Rectal smooth muscle tissue (tissue), 1 donor: Measurements from ENCODE around the gene TMPRSS4.

Source experiments
- H3K27ac ChIP-seq: one replicate; pipeline ENCODE4 v1.7.0; 2013; ENCODE audit warnings: low read depth, low read length, inconsistent platforms
- H3K27me3 ChIP-seq: one replicate; pipeline ENCODE4 v1.7.0; 2013; ENCODE audit warnings: low read length; ENCODE audit not compliant: control insufficient read depth, insufficient read depth
- H3K36me3 ChIP-seq: one replicate; pipeline ENCODE4 v1.7.0; 2013; ENCODE audit warnings: low read length; ENCODE audit not compliant: control insufficient read depth, insufficient read depth
- H3K4me1 ChIP-seq: one replicate; pipeline ENCODE4 v1.7.0; 2013; ENCODE audit warnings: low read length; ENCODE audit not compliant: control insufficient read depth, insufficient read depth
- H3K4me3 ChIP-seq: one replicate; pipeline ENCODE4 v1.7.0; 2013; ENCODE audit warnings: low read length
- H3K9ac ChIP-seq: one replicate; pipeline ENCODE4 v1.7.0; 2013; ENCODE audit warnings: low read length

Gene TMPRSS4

DNA sequence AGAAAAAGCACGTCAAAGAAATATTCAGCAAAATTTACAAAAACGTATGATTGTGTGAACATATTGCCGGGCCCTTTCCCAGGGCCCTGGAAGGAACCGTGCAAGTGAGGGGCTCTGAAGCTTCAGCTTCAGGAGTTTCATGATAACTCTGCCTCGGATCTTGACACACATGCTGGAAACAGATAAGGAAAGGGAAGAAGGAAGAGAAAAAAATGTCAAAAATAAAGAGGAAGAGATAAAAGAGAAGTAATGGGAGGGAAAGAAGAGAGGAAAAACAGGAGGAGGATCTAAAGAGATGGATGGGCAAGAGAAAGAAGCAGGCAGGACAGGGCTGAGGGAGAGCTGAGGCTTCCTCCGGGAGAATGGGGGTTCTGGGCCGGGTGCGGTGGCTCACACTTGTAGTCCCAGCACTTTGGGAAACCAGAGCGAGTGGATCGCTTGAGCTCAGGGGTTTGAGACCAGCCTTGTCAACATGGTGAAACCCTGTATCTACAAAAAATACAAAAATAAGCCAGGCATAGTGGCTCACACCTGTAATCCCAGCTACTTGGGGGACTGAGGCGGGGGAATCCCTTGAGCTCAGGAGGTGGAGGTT, 2.7 kb upstream of the TMPRSS4 start:
- Histone ChIP-seq H3K27ac (no peak overlapping the region), H3K4me1 (no peaks in the 10 kb centered on the region), H3K36me3 (no peaks in the 10 kb centered on the region), H3K9ac (no peak overlapping the region), H3K27me3 (no peaks in the 10 kb centered on the region), H3K4me3 (no peak overlapping the region)

DNA sequence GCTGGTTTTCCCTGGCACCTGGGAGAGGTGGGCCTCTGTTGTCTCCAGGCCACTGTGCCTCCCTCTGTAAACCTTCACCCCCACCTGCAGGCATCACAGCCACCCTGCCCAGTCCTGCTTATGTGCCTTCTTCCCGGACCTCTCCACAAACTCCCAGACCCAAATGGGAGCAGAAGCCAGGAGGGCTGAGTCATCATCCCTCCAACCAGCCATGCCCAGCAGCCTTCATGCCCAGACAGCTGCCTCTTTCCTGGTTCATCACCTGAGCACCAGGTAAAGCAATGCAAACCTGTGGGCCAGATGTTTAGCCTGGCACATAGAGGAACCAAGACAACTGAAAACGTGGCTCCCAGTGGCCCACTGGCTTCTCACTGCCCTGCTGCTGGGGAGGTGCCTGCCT, 2.1 kb upstream of the TMPRSS4 start:
- Histone ChIP-seq H3K36me3 (no peaks in the 10 kb centered on the region), H3K4me3 (no peak overlapping the region), H3K27ac (no peak overlapping the region), H3K27me3 (no peaks in the 10 kb centered on the region), H3K4me1 (no peaks in the 10 kb centered on the region), H3K9ac (no peak overlapping the region)

DNA sequence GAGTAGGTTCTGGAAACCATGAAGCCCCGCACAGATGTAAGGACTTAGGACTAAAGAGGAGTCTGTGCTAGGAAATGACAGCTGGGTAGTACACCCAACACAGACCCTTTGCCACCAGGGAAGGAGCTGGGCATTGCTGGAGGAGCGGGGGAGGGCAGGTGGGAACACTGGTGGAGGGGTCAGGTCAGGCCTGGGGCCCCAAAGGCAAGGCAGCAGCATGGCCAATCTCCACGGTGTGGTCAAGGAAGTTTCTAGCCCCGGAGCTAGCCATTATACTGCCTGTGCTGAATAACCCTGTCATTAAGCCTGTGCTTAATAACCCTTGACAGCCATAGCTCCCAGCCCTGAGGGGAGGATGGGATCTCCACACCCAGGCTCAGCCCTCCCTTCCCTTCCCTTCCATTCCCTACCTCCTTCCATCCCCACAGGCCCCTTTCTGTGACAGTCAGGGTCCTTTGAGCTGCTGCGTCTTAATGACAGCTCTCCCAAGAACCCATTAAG, 2.1 kb downstream of the TMPRSS4 start:
- peak overlapping the region; percentile 43 for H3K4me3 ChIP-seq
- H3K27me3 ChIP-seq, result no peaks in the 10 kb centered on the region
- no peaks in the 10 kb centered on the region for H3K36me3 ChIP-seq
- H3K27ac ChIP-seq, result no peak overlapping the region
- H3K9ac ChIP-seq, result no peak overlapping the region
- no peaks in the 10 kb centered on the region for H3K4me1 ChIP-seq

DNA sequence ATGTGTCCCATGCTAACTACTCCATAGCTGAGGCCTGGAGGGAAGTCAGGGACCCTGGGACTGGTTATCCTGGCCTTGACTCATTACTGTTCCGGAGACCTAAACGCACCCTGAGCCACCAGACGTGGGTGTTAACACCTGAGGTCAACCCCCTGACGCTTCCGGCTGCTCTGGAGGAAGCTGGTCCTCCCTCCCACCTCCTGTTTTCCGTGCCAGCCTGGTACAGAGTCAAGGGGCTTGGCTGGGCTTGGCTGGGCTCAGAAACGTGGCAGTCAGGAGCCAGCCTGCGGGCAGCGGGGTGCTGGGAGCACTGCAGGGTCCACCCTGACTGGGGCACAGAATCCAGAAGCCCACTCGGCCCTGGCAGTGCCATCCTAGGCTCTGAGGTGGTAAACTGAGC, 2.6 kb downstream of the TMPRSS4 start:
- H3K36me3 ChIP-seq, result no peaks in the 10 kb centered on the region
- H3K27me3 ChIP-seq, result no peaks in the 10 kb centered on the region
- H3K9ac ChIP-seq, result no peak overlapping the region
- peak overlapping the region; percentile 35 for H3K4me3 ChIP-seq
- peaks cover 2% of the 10 kb centered on the region for H3K4me1 ChIP-seq
- H3K27ac ChIP-seq, result no peak overlapping the region

DNA sequence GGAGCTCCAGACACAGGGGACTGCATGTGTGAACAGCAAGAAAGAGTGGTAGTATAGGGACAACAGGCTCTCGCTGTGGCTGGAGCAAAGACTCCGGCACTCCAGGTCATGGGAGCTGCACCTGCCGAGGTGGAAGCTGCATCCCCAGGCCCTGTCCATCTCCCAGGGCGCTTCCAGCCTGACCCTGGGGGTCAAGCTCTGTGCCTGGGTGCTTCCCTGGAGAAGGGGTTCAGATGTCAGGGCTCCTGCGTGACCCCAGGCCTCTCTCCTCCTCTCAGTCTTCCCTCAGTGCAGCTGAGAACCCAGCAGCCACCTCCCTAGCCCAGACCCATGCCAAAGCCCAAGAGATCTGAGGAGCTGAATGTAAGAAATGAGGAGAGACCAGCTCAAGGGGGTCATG, 3.4 kb downstream of the TMPRSS4 start:
- H3K4me3 ChIP-seq, result no peak overlapping the region
- no peaks in the 10 kb centered on the region for H3K27me3 ChIP-seq
- H3K9ac ChIP-seq, result no peak overlapping the region
- H3K4me1 ChIP-seq, result peaks cover 3% of the 10 kb centered on the region
- H3K36me3 ChIP-seq, result no peaks in the 10 kb centered on the region
- H3K27ac ChIP-seq, result no peak overlapping the region

DNA sequence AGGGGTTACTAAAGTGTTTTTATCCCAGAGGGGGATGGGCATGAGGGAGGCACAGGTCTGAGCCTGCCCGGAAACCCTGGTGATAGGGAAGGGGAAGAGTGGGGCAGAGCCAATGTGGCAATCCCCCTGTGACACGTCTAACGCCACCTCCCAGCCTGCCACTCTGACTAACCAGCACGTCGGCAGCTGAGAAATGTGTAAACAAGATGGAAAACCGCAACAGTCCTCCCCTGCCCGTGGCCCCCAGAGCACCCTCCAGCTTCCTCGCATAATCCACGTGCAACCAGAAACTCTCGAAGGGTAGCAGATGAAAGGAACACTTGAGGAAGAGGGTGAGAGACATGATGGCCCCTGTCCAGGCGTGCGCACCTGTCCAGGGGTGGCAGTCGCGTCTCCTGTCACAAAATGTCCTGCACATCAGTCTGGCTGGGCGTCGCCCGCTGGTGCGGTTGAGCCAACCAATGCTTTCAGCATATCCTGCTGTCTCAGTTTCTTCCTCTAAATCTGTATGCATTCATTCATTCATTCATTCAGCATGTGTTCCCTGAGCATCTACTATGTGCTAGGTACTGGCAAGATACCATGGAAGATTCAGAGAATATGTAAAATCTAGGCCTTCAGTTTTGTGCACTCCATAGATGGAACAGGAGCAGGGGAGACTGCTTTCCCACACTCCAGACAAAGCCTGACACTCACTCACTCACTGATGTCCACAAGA, 4.5 kb downstream of the TMPRSS4 start:
- H3K9ac ChIP-seq, result no peak overlapping the region
- no peak overlapping the region for H3K4me3 ChIP-seq
- H3K4me1 ChIP-seq, result peaks cover 3% of the 10 kb centered on the region
- no peaks in the 10 kb centered on the region for H3K27me3 ChIP-seq
- H3K36me3 ChIP-seq, result no peaks in the 10 kb centered on the region
- no peak overlapping the region for H3K27ac ChIP-seq

DNA sequence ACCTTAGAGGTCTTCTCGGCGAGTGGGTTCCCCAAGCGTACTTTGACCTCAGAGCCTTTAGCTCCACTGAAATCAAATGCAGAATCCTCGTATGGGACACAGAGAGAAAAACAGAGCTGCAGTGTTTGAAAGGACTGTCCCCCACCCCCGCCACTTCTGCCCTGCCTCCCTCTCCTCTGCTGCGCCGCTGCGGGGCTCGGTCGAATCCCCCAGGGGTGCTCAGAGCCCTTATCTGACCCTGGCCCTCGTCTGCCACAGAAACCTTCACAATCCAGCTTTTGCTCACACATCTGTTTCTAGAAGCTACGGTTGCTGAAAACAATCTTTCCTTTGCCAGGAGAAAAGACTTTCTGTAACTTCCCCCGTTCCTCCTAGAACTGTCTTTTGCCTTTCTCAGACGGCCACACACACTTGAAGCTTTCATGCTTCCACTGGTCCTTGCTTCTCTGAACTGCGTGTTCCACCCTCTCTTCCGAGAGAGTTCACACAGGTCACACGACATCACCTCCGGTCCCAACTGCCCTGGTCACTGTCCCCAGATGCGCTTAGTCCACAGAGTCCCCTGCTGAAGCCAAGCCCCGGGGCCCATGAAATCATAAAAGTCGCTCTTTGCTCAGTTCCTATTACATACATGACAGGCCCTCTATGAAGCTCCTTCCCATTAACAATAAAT, 6.1 kb downstream of the TMPRSS4 start:
- Histone ChIP-seq H3K36me3 (no peaks in the 10 kb centered on the region), H3K27ac (no peak overlapping the region), H3K4me3 (no peak overlapping the region), H3K4me1 (peaks cover 3% of the 10 kb centered on the region), H3K27me3 (no peaks in the 10 kb centered on the region), H3K9ac (no peak overlapping the region)

DNA sequence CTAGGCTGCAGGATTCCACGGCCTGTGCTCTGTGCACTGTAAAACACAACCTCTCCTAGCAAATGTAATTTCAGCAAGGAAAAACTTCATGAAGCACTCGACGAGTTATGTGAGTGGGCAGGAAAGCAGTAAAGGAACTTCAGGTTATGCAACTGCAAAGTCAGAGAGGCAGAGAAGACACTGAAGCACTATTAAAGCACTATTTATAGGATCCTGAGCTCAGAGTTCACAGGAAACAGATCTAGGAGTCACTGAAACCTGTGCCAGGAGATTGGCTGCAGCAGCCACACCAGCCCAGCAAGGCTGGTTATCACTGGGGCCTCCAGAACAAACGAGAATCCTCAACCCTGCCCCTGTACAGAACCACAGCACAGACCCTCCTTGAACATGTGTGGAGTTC, 7.4 kb downstream of the TMPRSS4 start:
- H3K36me3 ChIP-seq, result no peaks in the 10 kb centered on the region
- H3K9ac ChIP-seq, result no peak overlapping the region
- H3K27me3 ChIP-seq, result no peaks in the 10 kb centered on the region
- H3K4me3 ChIP-seq, result no peak overlapping the region
- peaks cover 3% of the 10 kb centered on the region for H3K4me1 ChIP-seq
- no peak overlapping the region for H3K27ac ChIP-seq

DNA sequence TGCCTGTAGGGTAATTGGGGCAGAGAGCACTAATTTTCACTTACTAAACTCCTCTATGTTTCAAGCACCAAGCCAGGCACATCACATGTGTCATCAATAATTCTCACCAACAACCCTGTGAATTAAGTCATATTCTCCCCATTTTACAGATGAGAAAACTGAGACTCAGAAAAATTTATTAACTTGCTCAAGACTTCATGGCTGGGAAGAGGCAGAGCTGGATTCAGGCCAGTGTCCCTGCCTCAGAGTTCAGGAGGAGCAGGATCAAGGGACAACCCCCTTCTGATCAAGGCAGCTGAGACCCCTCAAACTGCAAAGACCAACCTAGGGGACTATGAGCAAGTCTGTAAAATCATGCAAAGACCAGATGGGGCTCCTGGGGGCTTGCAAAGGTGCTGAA, 7.8 kb downstream of the TMPRSS4 start:
- peaks cover 3% of the 10 kb centered on the region for H3K4me1 ChIP-seq
- H3K4me3 ChIP-seq, result no peak overlapping the region
- H3K27ac ChIP-seq, result no peak overlapping the region
- H3K9ac ChIP-seq, result no peak overlapping the region
- no peaks in the 10 kb centered on the region for H3K27me3 ChIP-seq
- H3K36me3 ChIP-seq, result no peaks in the 10 kb centered on the region

DNA sequence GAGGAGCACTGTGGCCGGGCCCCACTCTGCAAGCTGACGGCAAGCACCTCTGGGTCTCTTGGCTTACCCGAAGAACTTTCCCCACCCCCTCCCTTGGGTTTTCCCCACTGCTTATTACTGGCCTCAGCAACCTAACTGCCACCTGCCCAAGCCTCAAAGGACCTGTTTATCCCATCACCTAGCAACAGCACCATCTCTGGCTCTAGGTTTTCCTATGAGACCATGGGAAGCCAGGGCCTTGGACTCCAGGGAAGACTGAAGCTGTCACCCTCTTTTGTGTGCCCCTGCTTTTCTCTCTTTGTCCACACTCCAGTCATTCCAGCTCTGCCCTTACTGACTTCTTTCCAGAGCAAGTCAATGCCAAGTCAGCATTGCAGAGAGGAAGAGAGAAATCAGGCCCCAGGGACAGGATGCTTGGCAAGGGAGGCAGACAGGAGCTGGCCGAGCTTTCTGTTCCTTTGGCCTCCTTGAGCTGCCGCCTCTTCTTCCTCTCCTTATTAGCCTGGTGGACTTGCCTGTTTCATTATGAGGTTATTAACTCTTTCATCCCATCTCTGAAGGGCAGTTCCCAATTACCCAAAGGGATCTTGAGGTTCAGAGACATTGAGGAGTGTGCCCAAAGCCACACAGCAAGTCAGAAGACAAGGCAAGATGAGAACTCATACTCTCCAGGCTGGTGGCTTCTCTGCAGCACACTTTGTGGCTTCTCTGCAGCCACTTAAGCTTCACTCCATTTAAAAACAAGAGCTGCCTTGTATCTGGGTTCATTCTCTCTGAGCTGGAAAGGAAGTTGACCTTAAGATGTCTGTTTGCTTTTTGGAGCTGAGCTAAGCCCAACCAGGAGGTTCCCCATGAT, 10.3 kb downstream of the TMPRSS4 start, which contains the start of gene SMIM35:
Gene SMIM35 (minus strand): TSS at position 51 of the 856 bp plus-strand sequence. CDS start 206 bp downstream, outside the sequence.
- Histone ChIP-seq H3K4me1 (peaks cover 3% of the 10 kb centered on the region), H3K27me3 (no peaks in the 10 kb centered on the region), H3K36me3 (no peaks in the 10 kb centered on the region), H3K4me3 (no peak within 1 kb of the TSS), H3K9ac (no peak within 1 kb of the TSS), H3K27ac (no peak within 1 kb of the TSS)

DNA sequence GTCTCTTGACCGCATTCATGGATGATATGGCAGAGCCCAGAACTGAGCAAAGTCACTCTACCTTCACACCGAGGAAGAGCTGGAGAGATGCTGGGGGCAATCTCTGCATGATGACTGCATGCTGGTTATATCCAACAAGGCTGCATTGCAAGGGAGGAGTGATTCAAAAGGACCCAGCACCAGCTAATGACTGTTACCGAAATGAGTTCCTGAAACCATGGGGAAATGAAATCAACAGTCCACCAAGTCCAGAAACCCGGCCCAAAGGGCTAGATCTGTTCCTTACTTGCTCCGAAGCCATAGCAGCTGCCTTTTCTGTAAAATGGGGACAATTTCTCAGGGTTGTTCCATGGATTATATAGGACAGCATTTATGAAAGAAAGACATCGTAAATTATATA, 11.1 kb downstream of the TMPRSS4 start:
- no peaks in the 10 kb centered on the region for H3K27me3 ChIP-seq
- no peaks in the 10 kb centered on the region for H3K36me3 ChIP-seq
- H3K27ac ChIP-seq, result no peak overlapping the region
- H3K9ac ChIP-seq, result no peak overlapping the region
- peaks cover 3% of the 10 kb centered on the region for H3K4me1 ChIP-seq
- no peak overlapping the region for H3K4me3 ChIP-seq

DNA sequence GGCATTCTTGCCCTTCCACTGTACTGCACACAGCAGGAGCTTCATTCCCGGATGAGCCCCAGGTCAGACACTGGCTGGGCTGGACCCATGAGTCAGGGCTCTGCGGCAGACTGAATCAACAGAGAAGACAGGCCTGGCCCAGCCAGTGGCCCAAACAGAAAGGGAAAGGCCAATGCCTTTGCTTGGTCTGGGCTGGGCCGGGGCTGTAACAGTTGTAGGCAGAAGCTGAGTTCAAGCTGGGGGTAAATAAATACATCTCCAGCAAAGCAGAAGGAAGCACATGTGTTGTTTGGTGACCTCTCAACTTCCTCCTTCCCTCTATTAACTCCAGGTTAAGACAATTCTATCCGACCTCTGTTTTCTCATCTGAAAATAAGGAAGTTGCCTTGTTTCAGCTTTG, 11.7 kb downstream of the TMPRSS4 start:
- no peak overlapping the region for H3K4me3 ChIP-seq
- no peaks in the 10 kb centered on the region for H3K36me3 ChIP-seq
- peaks cover 3% of the 10 kb centered on the region for H3K4me1 ChIP-seq
- no peaks in the 10 kb centered on the region for H3K27me3 ChIP-seq
- H3K9ac ChIP-seq, result no peak overlapping the region
- no peak overlapping the region for H3K27ac ChIP-seq
